NT2/D1 (cell line): ENCODE data around the gene ITGB2.

Experiments
- YY1 ChIP-seq: IDR thresholded peaks from 2 replicates; pipeline ENCODE4 v1.6.1; 2011; ENCODE audit not compliant: insufficient read length, insufficient read depth
- ZNF274 ChIP-seq: IDR thresholded peaks from 2 replicates; pipeline ENCODE4 v1.6.1; 2011; ENCODE audit warnings: mild to moderate bottlenecking, low read depth, low read length

- no peak for TF ChIP-seq YY1
- TF ChIP-seq ZNF274, result no peak
Observed at GRCh38 chr21:44884097-44884496, 36.6 kb downstream of the ITGB2 start.
